ENCODE results near the gene OR6J1.

DNA sequence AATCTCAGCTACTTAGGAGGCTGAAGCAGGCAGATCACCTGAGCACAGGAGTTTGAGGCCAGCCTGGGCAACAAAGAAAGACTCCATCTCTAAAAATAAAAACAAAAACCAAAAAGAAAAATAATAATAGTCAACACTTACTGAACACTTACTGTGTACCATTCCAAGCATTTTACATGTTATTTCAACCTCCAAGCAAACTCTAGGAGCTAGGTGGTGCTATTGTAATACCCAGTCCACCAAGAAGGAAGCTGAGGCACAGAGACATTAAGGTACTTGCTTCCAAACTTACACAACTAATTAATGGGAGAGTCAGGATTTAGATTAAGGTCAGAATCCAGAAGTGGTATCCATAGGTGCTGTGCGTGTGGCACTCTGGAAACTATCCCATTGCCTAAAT lies 13.7 kb upstream of the OR6J1 start:
- TF ChIP-seq, protein P1, sequence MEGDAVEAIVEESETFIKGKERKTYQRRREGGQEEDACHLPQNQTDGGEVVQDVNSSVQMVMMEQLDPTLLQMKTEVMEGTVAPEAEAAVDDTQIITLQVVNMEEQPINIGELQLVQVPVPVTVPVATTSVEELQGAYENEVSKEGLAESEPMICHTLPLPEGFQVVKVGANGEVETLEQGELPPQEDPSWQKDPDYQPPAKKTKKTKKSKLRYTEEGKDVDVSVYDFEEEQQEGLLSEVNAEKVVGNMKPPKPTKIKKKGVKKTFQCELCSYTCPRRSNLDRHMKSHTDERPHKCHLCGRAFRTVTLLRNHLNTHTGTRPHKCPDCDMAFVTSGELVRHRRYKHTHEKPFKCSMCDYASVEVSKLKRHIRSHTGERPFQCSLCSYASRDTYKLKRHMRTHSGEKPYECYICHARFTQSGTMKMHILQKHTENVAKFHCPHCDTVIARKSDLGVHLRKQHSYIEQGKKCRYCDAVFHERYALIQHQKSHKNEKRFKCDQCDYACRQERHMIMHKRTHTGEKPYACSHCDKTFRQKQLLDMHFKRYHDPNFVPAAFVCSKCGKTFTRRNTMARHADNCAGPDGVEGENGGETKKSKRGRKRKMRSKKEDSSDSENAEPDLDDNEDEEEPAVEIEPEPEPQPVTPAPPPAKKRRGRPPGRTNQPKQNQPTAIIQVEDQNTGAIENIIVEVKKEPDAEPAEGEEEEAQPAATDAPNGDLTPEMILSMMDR (IDR thresholded peaks at IDR 0.05): peak in 4 of 7 experiments; percentile 10 to 49 (median 26)
- no peak for TF ChIP-seq POLR2A (IDR thresholded peaks at IDR 0.05)
